IMR-90 (cell line): ENCODE measurements around the gene CELSR1. TPM values are rescaled to one million over a fixed set of nuclear protein-coding genes. Genes with fewer than 3 reads are reported as not detected.
A peak's percentile ranks its signal among the peaks of the same experiment; 100 is the strongest.

Experiments used
- ATAC-seq: fragments of 200-7000 bp; cut with Tn5 transposase; 2 replicates; pipeline ENCODE4 v1.9.1; 2020; ENCODE audit warnings: low read depth, mild to moderate bottlenecking, moderate library complexity
- BruUV-seq: library from RNA; stranded (reverse); fragments of 400-500 nt; replicated peaks from 2 replicates; lab custom pipeline; 2021; lab: Mats Ljungman, UMichigan
- CTCF ChIA-PET: fragments of 300-600 bp; formaldehyde crosslinking; extraction: SDS; loops from one replicate; lab custom pipeline; 2021; ENCODE audit warnings: antibody characterized with exemption; lab: Yijun Ruan, JAX
- POLR2A ChIA-PET: fragments of 300-600 bp; sonication (Branson Sonifier 250); formaldehyde crosslinking; loops from one replicate; lab custom pipeline; 2022; ENCODE audit warnings: antibody characterized with exemption; ENCODE audit not compliant: unreplicated experiment; lab: Charles Lee
- DNase-seq: peaks from one replicate; pipeline ENCODE4 v3.0.0; 2013
- H2AFZ ChIP-seq: replicated peaks from 2 replicates; pipeline ENCODE3; 2013; ENCODE audit warnings: low read length, mild to moderate bottlenecking; ENCODE audit not compliant: poor library complexity
- H2AK5ac ChIP-seq: 2 replicates; pipeline ENCODE4 v1.6.1; 2013; ENCODE audit warnings: low read depth, low read length, inconsistent platforms
- H2AK9ac ChIP-seq: replicated peaks from 2 replicates; pipeline ENCODE3; 2013; ENCODE audit warnings: mild to moderate bottlenecking, low read depth, low read length, moderate library complexity; ENCODE audit not compliant: poor library complexity
- H2BK120ac ChIP-seq: 2 replicates; pipeline ENCODE4 v1.6.1; 2013; ENCODE audit warnings: low read depth, low read length, inconsistent platforms
- H2BK15ac ChIP-seq: 3 replicates; pipeline ENCODE4 v1.6.1; 2013; ENCODE audit warnings: low read depth, low read length, inconsistent platforms
- H2BK20ac ChIP-seq: 2 replicates; pipeline ENCODE4 v1.6.1; 2013; ENCODE audit warnings: low read depth, mild to moderate bottlenecking, inconsistent platforms, low read length, moderate library complexity
- H2BK5ac ChIP-seq: 2 replicates; pipeline ENCODE4 v1.6.1; 2013; ENCODE audit warnings: mild to moderate bottlenecking, low read depth, low read length, inconsistent platforms; ENCODE audit not compliant: poor library complexity, severe bottlenecking
- H3K14ac ChIP-seq: replicated peaks from 2 replicates; pipeline ENCODE4 v1.6.1; 2013; ENCODE audit warnings: low read depth, low read length, inconsistent platforms
- H3K18ac ChIP-seq: 2 replicates; pipeline ENCODE4 v1.6.1; 2013; ENCODE audit warnings: low read depth, low read length, control low read depth
- H3K23ac ChIP-seq: 2 replicates; pipeline ENCODE4 v1.6.1; 2013; ENCODE audit warnings: low read depth, low read length, inconsistent platforms
- H3K27ac ChIP-seq: 2 replicates; pipeline ENCODE4 v1.5.1; 2013; ENCODE audit warnings: mild to moderate bottlenecking, control low read depth, low read length; ENCODE audit not compliant: insufficient read depth
- H3K27me3 ChIP-seq: 2 replicates; pipeline ENCODE4 v1.6.1; 2013; ENCODE audit warnings: low read length; ENCODE audit not compliant: control insufficient read depth, insufficient read depth
- H3K36me3 ChIP-seq: 2 replicates; pipeline ENCODE4 v1.6.1; 2013; ENCODE audit warnings: low read length, mixed read lengths; ENCODE audit not compliant: control insufficient read depth, insufficient read depth
- H3K4ac ChIP-seq: 2 replicates; pipeline ENCODE4 v1.6.1; 2013; ENCODE audit warnings: low read depth, low read length, inconsistent platforms
- H3K4me1 ChIP-seq: 2 replicates; pipeline ENCODE4 v1.6.1; 2013; ENCODE audit warnings: low read length, mixed read lengths; ENCODE audit not compliant: control insufficient read depth, insufficient read depth
- H3K4me2 ChIP-seq: 2 replicates; pipeline ENCODE4 v1.6.1; 2013; ENCODE audit warnings: low read depth, mild to moderate bottlenecking, control low read depth, low read length, moderate library complexity
- H3K4me3 ChIP-seq: 2 replicates; pipeline ENCODE4 v1.5.1; 2013; ENCODE audit warnings: low read depth, mild to moderate bottlenecking, control low read depth, low read length, moderate library complexity; ENCODE audit not compliant: insufficient read depth
- H3K56ac ChIP-seq: 2 replicates; pipeline ENCODE4 v1.6.1; 2013; ENCODE audit warnings: low read length, inconsistent platforms; ENCODE audit not compliant: insufficient read depth; ENCODE audit errors: extremely low read depth
- H3K79me1 ChIP-seq, 2 experiments: 2 replicates each; pipeline ENCODE4 v1.6.1; 2013; ENCODE audit warnings: low read length in 2 of 2, inconsistent platforms in 1 of 2, low read depth in 1 of 2
- H3K9ac ChIP-seq: 2 replicates; pipeline ENCODE4 v1.6.1; 2013; ENCODE audit warnings: low read depth, low read length, control low read depth
- H3K9me1 ChIP-seq: 2 replicates; pipeline ENCODE4 v1.6.1; 2013; ENCODE audit warnings: low read length, inconsistent platforms; ENCODE audit not compliant: insufficient read depth
- H3K9me3 ChIP-seq: 2 replicates; pipeline ENCODE4 v1.6.1; 2013; ENCODE audit warnings: low read length; ENCODE audit not compliant: control insufficient read depth, insufficient read depth
- H4K20me1 ChIP-seq: 2 replicates; pipeline ENCODE4 v1.6.1; 2013; ENCODE audit warnings: low read length, inconsistent platforms; ENCODE audit not compliant: insufficient read depth
- H4K5ac ChIP-seq: 2 replicates; pipeline ENCODE4 v1.6.1; 2013; ENCODE audit warnings: mild to moderate bottlenecking, low read depth, low read length, control low read depth
- H4K8ac ChIP-seq, 2 experiments: 2 replicates each; pipeline ENCODE4 v1.6.1; 2013; ENCODE audit warnings: low read depth in 2 of 2, low read length in 2 of 2, control low read depth in 1 of 2, inconsistent platforms in 1 of 2
- H4K91ac ChIP-seq: 2 replicates; pipeline ENCODE4 v1.6.1; 2013; ENCODE audit warnings: low read depth, low read length, inconsistent platforms; ENCODE audit not compliant: insufficient read depth
- BHLHE40 ChIP-seq: fragments of 150-350 bp; IDR thresholded peaks from 2 replicates; pipeline ENCODE4 v1.6.1; 2016; ENCODE audit warnings: mild to moderate bottlenecking, low read depth, low read length
- CEBPB ChIP-seq: IDR thresholded peaks from 2 replicates; pipeline ENCODE4 v1.6.1; 2012; ENCODE audit warnings: low read depth, low read length, improper control_type of control experiment
- CHD1 ChIP-seq: IDR thresholded peaks from 2 replicates; pipeline ENCODE4 v1.6.1; 2012; ENCODE audit warnings: low read depth, low read length, improper control_type of control experiment
- FOS ChIP-seq: fragments of 150-350 bp; IDR thresholded peaks from 2 replicates; pipeline ENCODE4 v1.6.1; 2016; ENCODE audit warnings: low read depth, low read length
- MAFK ChIP-seq: IDR thresholded peaks from 2 replicates; pipeline ENCODE4 v1.6.1; 2012; ENCODE audit warnings: low read depth, low read length, improper control_type of control experiment
- MAZ ChIP-seq: IDR thresholded peaks from 2 replicates; pipeline ENCODE4 v1.6.1; 2012; ENCODE audit warnings: low read depth, mild to moderate bottlenecking, low read length, improper control_type of control experiment, moderate library complexity, borderline replicate concordance
- MXI1 ChIP-seq: IDR thresholded peaks from 2 replicates; pipeline ENCODE4 v1.6.1; 2012; ENCODE audit warnings: low read depth, mild to moderate bottlenecking, low read length, moderate library complexity, borderline replicate concordance
- NFE2L2 ChIP-seq: fragments of 150-350 bp; IDR thresholded peaks from 2 replicates; pipeline ENCODE4 v1.6.1; 2016; ENCODE audit warnings: low read depth, mild to moderate bottlenecking, low read length
- POLR2A ChIP-seq: IDR thresholded peaks from 2 replicates; pipeline ENCODE4 v1.6.1; 2012; ENCODE audit warnings: mild to moderate bottlenecking, low read depth, low read length
- RAD21 ChIP-seq: IDR thresholded peaks from 2 replicates; pipeline ENCODE4 v1.6.1; 2012; ENCODE audit warnings: low read length, improper control_type of control experiment
- RCOR1 ChIP-seq: IDR thresholded peaks from 2 replicates; pipeline ENCODE4 v1.6.1; 2012; ENCODE audit warnings: mild to moderate bottlenecking, low read length, improper control_type of control experiment; ENCODE audit not compliant: insufficient replicate concordance
- RFX5 ChIP-seq: IDR thresholded peaks from 2 replicates; pipeline ENCODE4 v1.8.0; 2012; ENCODE audit warnings: low read depth, mild to moderate bottlenecking, low read length, moderate library complexity
- SMC3 ChIP-seq: fragments of 150-350 bp; IDR thresholded peaks from 2 replicates; pipeline ENCODE4 v1.6.1; 2016; ENCODE audit warnings: low read depth, mild to moderate bottlenecking, antibody characterized with exemption, low read length, moderate library complexity
- WGBS, 2 experiments: methylation state at CpG; one replicate each; pipeline versions ENCODE4 v1.1.5 to v1.1.7; 2013; ENCODE audit warnings: missing lambda C conversion rate in 2 of 2; ENCODE audit not compliant: insufficient read length in 1 of 2; ENCODE audit errors: extremely low coverage in 2 of 2; 5-methylcytosine and 5-hydroxymethylcytosine counted together
- dilution Hi-C: fragments of 300-500 bp; cut with HindIII; formaldehyde crosslinking; loops from one replicate; pipeline ENCODE4 v1.14.3; 2018; ENCODE audit warnings: low sequenced_read_pairs; ENCODE audit not compliant: unreplicated experiment
- in situ Hi-C: fragments of 300-500 bp; cut with MboI; formaldehyde crosslinking; loops from 3 replicates; pipeline ENCODE4 v1.14.3; 2019; ENCODE audit warnings: low sequenced_read_pairs, inconsistent platforms, mixed read lengths
- intact Hi-C: fragments of 100-400 bp; cut with micrococcal nuclease; formaldehyde crosslinking; loops from 2 replicates; pipeline ENCODE4 v1.10.0; 2022
- polyA plus RNA-seq, 3 experiments: library from polyadenylated mRNA; depleted of rRNA; stranded (reverse); fragments of >200 nt; gene quantifications; 2 replicates each; pipeline ENCODE4 v1.2.3, GENCODE V29; 2012; ENCODE audit warnings: low replicate concordance in 1 of 3
- total RNA-seq: library from RNA; depleted of rRNA; stranded (reverse); fragments of >200 nt; gene quantifications from 2 replicates; pipeline ENCODE4 v1.2.3, GENCODE V29; 2012
- TF ChIP-seq, protein P1 (sequence below): conservative IDR thresholded peaks from 2 replicates; pipeline ENCODE4 v1.5.1; 2012; ENCODE audit warnings: mild to moderate bottlenecking, low read depth, low read length, improper control_type of control experiment
- TF ChIP-seq, protein P2 (sequence below): fragments of 150-350 bp; IDR thresholded peaks from 2 replicates; pipeline ENCODE4 v1.6.1; 2016; ENCODE audit warnings: low read depth, mild to moderate bottlenecking, low read length, moderate library complexity, borderline replicate concordance
- TF ChIP-seq, protein P3 (sequence below): fragments of 150-350 bp; IDR thresholded peaks from 2 replicates; pipeline ENCODE4 v1.6.1; 2017; ENCODE audit warnings: mild to moderate bottlenecking, antibody characterized with exemption, low read length, low read depth

Gene CELSR1
- total and polyA plus RNA-seq, 2 of the 4 experiments (the other 2 are of a cell fraction) = 0.36 to 0.82 TPM

DNA sequence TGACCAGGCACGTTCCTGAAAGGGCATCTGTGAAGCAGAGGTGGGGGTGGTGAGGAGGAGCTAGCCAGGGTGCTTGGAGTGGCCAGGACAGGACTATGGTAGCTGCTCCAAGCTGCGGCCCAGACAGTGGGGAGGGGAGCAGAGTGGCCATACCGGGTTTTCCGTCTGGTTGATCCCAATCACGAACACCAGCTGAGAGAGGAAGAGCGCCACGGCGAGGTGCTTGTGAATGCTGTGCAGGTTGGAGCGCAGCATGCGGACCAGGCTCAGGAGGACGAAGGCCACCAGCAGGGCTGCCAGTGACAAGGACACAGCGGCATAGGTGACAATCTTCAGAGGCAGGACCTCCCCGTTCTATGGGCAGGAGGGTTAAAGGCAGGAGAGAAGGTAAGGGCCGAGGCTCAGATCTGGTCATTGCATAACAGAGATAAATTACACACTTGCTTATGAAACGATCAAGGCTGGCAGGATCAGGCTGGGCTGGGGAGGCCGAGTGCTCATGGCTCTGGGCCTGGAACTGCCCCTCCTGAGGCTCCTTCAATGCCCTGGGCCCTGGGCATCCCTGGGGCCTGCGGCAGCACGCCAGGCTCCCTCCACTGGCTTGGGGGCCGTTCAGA is 160.4 kb downstream of the CELSR1 start:
- CTCF ChIA-PET = no interaction called here

More for the DNA sequence above, 160.4 kb downstream of the CELSR1 start:
- no peak overlapping the region for H2AK5ac ChIP-seq
- peaks cover 16% of the 10 kb centered on the region; the same call in 1 of the 2 replicates for H3K27me3 ChIP-seq
- no peak overlapping the region for H3K4ac ChIP-seq
- H3K9me1 ChIP-seq = no peaks in the 10 kb centered on the region
- H2BK120ac ChIP-seq = no peak overlapping the region
- no peaks in the 10 kb centered on the region; the same call in 1 of the 2 replicates for H3K4me1 ChIP-seq
- POLR2A ChIA-PET = no interaction called here
- H3K36me3 ChIP-seq = no peaks in the 10 kb centered on the region
- H3K4me2 ChIP-seq = no peak overlapping the region
- H2BK5ac ChIP-seq = no peak overlapping the region
- no peaks in the 10 kb centered on the region for H4K20me1 ChIP-seq
- H3K14ac ChIP-seq = no peak overlapping the region
- H3K27ac ChIP-seq = no peak overlapping the region
- no peak overlapping the region for H3K18ac ChIP-seq
- no peak overlapping the region for H3K23ac ChIP-seq
- intact Hi-C loops (no loop called here), dilution Hi-C loops (no loop called here), in situ Hi-C loops (no loop called here)
- H4K91ac ChIP-seq = no peak overlapping the region
- H3K4me3 ChIP-seq = no peak overlapping the region
- BruUV-seq = no TSS peak
- H4K8ac ChIP-seq = no peak overlapping the region
- H2AK9ac ChIP-seq = peak overlapping the region; percentile 66
- no peak overlapping the region for H3K56ac ChIP-seq
- DNase-seq (no peak), ATAC-seq (no peak)
- no peak overlapping the region for H2BK20ac ChIP-seq
- peaks cover 6% of the 10 kb centered on the region for H3K9me3 ChIP-seq
- 75% methylated on average over 13 of the region's 19 CpGs; no CpG with 5 or more reads in 1 of the 2 experiments for WGBS, 2 experiments
- no peaks in the 10 kb centered on the region for H3K79me1 ChIP-seq
- H3K9ac ChIP-seq = no peak overlapping the region
- H2AFZ ChIP-seq = no peak overlapping the region
- H2BK15ac ChIP-seq = no peak overlapping the region
- H4K5ac ChIP-seq = no peak overlapping the region
- TF ChIP-seq SMC3 (no peak), RAD21 (no peak), CHD1 (no peak), MAZ (no peak), RCOR1 (no peak), MAFK (no peak), FOS (no peak), RFX5 (no peak), MXI1 (no peak), BHLHE40 (no peak), CEBPB (no peak), POLR2A (no peak), NFE2L2 (no peak)
- TF ChIP-seq, protein P1, sequence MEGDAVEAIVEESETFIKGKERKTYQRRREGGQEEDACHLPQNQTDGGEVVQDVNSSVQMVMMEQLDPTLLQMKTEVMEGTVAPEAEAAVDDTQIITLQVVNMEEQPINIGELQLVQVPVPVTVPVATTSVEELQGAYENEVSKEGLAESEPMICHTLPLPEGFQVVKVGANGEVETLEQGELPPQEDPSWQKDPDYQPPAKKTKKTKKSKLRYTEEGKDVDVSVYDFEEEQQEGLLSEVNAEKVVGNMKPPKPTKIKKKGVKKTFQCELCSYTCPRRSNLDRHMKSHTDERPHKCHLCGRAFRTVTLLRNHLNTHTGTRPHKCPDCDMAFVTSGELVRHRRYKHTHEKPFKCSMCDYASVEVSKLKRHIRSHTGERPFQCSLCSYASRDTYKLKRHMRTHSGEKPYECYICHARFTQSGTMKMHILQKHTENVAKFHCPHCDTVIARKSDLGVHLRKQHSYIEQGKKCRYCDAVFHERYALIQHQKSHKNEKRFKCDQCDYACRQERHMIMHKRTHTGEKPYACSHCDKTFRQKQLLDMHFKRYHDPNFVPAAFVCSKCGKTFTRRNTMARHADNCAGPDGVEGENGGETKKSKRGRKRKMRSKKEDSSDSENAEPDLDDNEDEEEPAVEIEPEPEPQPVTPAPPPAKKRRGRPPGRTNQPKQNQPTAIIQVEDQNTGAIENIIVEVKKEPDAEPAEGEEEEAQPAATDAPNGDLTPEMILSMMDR = no peak
- TF ChIP-seq, protein P2, sequence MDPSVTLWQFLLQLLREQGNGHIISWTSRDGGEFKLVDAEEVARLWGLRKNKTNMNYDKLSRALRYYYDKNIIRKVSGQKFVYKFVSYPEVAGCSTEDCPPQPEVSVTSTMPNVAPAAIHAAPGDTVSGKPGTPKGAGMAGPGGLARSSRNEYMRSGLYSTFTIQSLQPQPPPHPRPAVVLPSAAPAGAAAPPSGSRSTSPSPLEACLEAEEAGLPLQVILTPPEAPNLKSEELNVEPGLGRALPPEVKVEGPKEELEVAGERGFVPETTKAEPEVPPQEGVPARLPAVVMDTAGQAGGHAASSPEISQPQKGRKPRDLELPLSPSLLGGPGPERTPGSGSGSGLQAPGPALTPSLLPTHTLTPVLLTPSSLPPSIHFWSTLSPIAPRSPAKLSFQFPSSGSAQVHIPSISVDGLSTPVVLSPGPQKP = no peak
- TF ChIP-seq, protein P3, sequence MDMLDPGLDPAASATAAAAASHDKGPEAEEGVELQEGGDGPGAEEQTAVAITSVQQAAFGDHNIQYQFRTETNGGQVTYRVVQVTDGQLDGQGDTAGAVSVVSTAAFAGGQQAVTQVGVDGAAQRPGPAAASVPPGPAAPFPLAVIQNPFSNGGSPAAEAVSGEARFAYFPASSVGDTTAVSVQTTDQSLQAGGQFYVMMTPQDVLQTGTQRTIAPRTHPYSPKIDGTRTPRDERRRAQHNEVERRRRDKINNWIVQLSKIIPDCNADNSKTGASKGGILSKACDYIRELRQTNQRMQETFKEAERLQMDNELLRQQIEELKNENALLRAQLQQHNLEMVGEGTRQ = no peak
